ENCODE measurements around the gene POP7. TPM values are rescaled to one million over a fixed set of nuclear protein-coding genes. Genes with fewer than 3 reads are reported as not detected.

The POP7 gene
- total RNA-seq, 1 donor from 2014 or later: 42.5 TPM

- intact Hi-C loops (cut with micrococcal nuclease): loop anchor here (10.0 kb wide), 2 partner anchors 554 to 594 kb away; partner anchors contain the start of genes COPS6, MBLAC1 and ZNF3
Observed at GRCh38 chr7:100678291-100678984, 27.5 kb upstream of the POP7 start.

- intact Hi-C loops (cut with micrococcal nuclease): loop anchor here (10.0 kb wide), 2 partner anchors 555 to 595 kb away; partner anchors contain the start of genes COPS6, MBLAC1 and ZNF3
Observed at GRCh38 chr7:100679129-100679926, 26.6 kb upstream of the POP7 start.

GRCh38 chr7:100679927-100680575, 25.9 kb upstream of the POP7 start:
- intact Hi-C loops (cut with micrococcal nuclease): loop anchor here (10.0 kb wide), 2 partner anchors 555 to 595 kb away; partner anchors contain the start of genes COPS6, MBLAC1 and ZNF3

GRCh38 chr7:100680576-100681271, 25.2 kb upstream of the POP7 start:
- intact Hi-C loops (cut with micrococcal nuclease): no loop called here

- intact Hi-C loops (cut with micrococcal nuclease): no loop called here
Observed at GRCh38 chr7:100681491-100682227, 24.3 kb upstream of the POP7 start.

GRCh38 chr7:100682228-100682741, 23.6 kb upstream of the POP7 start:
- intact Hi-C loops (cut with micrococcal nuclease): no loop called here

GRCh38 chr7:100682991-100683658, 22.8 kb upstream of the POP7 start:
- intact Hi-C loops (cut with micrococcal nuclease): no loop called here

- intact Hi-C loops (cut with micrococcal nuclease): no loop called here
Observed at GRCh38 chr7:100683659-100684533, 22.0 kb upstream of the POP7 start.

- intact Hi-C loops (cut with micrococcal nuclease): no loop called here
Observed at GRCh38 chr7:100684534-100685042, 21.3 kb upstream of the POP7 start.

GRCh38 chr7:100685049-100685605, 20.8 kb upstream of the POP7 start:
- intact Hi-C loops (cut with micrococcal nuclease): no loop called here

- intact Hi-C loops (cut with micrococcal nuclease): no loop called here
Observed at GRCh38 chr7:100685631-100686145, 20.2 kb upstream of the POP7 start.

GRCh38 chr7:100686201-100686821, 19.6 kb upstream of the POP7 start:
- intact Hi-C loops (cut with micrococcal nuclease): no loop called here

- intact Hi-C loops (cut with micrococcal nuclease): no loop called here
Observed at GRCh38 chr7:100686822-100687211, 19.1 kb upstream of the POP7 start.

GRCh38 chr7:100687261-100687660, 18.7 kb upstream of the POP7 start:
- intact Hi-C loops (cut with micrococcal nuclease): no loop called here

- intact Hi-C loops (cut with micrococcal nuclease): no loop called here
Observed at GRCh38 chr7:100687751-100688300, 18.1 kb upstream of the POP7 start.

- intact Hi-C loops (cut with micrococcal nuclease): no loop called here
Observed at GRCh38 chr7:100688326-100688860, 17.5 kb upstream of the POP7 start.
